ENCODE data around the gene OR11L1. TPM values are rescaled to one million over a fixed set of nuclear protein-coding genes. Genes with fewer than 3 reads are reported as not detected.

OR11L1 gene
- total RNA-seq, 1 experiment from 2014 or later, result not detected

GRCh38 chr1:247797518-247797917, 44.2 kb downstream of the OR11L1 start:
- no peaks in the 10 kb centered on the region for H3K4me1 ChIP-seq (ENCODE audit: control insufficient read depth in 1 of 2, insufficient read depth in 2 of 2, low read length in 2 of 2)
- H3K27ac ChIP-seq (ENCODE audit: low read depth, low read length), result no peak overlapping the region
- peaks cover 9 to 18% of the 10 kb centered on the region in 2 experiments; a peak in 2 of 4 replicates for H3K9me3 ChIP-seq (ENCODE audit: control insufficient read depth in 1 of 2, insufficient read depth in 1 of 2, low read depth in 1 of 2, low read length in 2 of 2)
- intact Hi-C loops (cut with micrococcal nuclease), result no loop called here
- H3K9ac ChIP-seq (ENCODE audit: low read length), result no peak overlapping the region
- no peaks in the 10 kb centered on the region for H3K9me2 ChIP-seq (ENCODE audit: insufficient read depth)
- no peaks in the 10 kb centered on the region for H3K36me3 ChIP-seq (ENCODE audit: control insufficient read depth in 1 of 2, insufficient read depth in 2 of 2, low read length in 2 of 2)
- TF ChIP-seq JUND (IDR thresholded peaks at IDR 0.05) (no peak), YY1 (IDR thresholded peaks at IDR 0.05; ENCODE audit: extremely low read depth, insufficient replicate concordance, low read depth, low read length) (no peak), CTCF (IDR thresholded peaks at IDR 0.05 in 2 of 3, conservative IDR thresholded peaks at IDR 0.05 in 1 of 3; ENCODE audit: borderline replicate concordance in 1 of 3, insufficient read depth in 1 of 3, low read depth in 2 of 3, low read length in 2 of 3) (no peak), ELF1 (IDR thresholded peaks at IDR 0.05; ENCODE audit: borderline replicate concordance, low read depth) (no peak), MAX (IDR thresholded peaks at IDR 0.05) (no peak), SP1 (IDR thresholded peaks at IDR 0.05; ENCODE audit: low read depth) (no peak), TCF7L2 (IDR thresholded peaks at IDR 0.05; ENCODE audit: borderline replicate concordance, extremely low read depth, insufficient read depth, insufficient read length) (no peak), CEBPB (IDR thresholded peaks at IDR 0.05; ENCODE audit: low read depth) (no peak), ZBTB33 (IDR thresholded peaks at IDR 0.05; ENCODE audit: extremely low read depth, insufficient replicate concordance, low read length) (no peak), POLR2AphosphoS5 (IDR thresholded peaks at IDR 0.05; ENCODE audit: low read depth, low read length) (no peak), ZNF274 (IDR thresholded peaks at IDR 0.05; ENCODE audit: low read depth, low read length) (no peak), FOSL1 (IDR thresholded peaks at IDR 0.05; ENCODE audit: low read depth) (no peak), ZFX (IDR thresholded peaks at IDR 0.05) (no peak), POLR2A (IDR thresholded peaks at IDR 0.05; ENCODE audit: borderline replicate concordance, extremely low read depth, insufficient read depth, insufficient read length) (no peak), RAD21 (IDR thresholded peaks at IDR 0.05; ENCODE audit: low read depth) (no peak), REST (IDR thresholded peaks at IDR 0.05; ENCODE audit: low read depth) (no peak)
- no peaks in the 10 kb centered on the region for H4K20me1 ChIP-seq (ENCODE audit: insufficient read depth)
- H3K27me3 ChIP-seq (ENCODE audit: insufficient read depth, low read length), result no peaks in the 10 kb centered on the region
- H2AFZ ChIP-seq (ENCODE audit: low read depth, low read length, poor library complexity, severe bottlenecking), result no peak overlapping the region
- no peaks in the 10 kb centered on the region for H3K79me2 ChIP-seq (ENCODE audit: insufficient read depth, low read length)
- DNase-seq (ENCODE audit: low read depth, low spot score) (no peak), ATAC-seq (no peak)
- RAD21 ChIA-PET (ENCODE audit: low non-redundant PET in 1 of 2, low total read pairs in 2 of 2, uncharacterized antibody in 2 of 2, unreplicated experiment in 2 of 2), result no interaction called here
- no peak overlapping the region for H3K4me2 ChIP-seq (ENCODE audit: low read length)
- POLR2A ChIA-PET, result no interaction called here
- BruUV-seq (replicated peaks), result no TSS peak
- no peak overlapping the region for H3K4me3 ChIP-seq (replicated peaks in 1 of 2; ENCODE audit: low read depth in 1 of 2, low read length in 2 of 2)
- CTCF ChIA-PET, result no interaction called here
